ENCODE measurements around the gene NKD1. TPM values are rescaled to one million over a fixed set of nuclear protein-coding genes. Genes with fewer than 3 reads are reported as not detected.

The NKD1 gene
- total RNA-seq, 4 donors from 2014 or later = 37.1 to 87.8 (median 54.1) TPM

DNA sequence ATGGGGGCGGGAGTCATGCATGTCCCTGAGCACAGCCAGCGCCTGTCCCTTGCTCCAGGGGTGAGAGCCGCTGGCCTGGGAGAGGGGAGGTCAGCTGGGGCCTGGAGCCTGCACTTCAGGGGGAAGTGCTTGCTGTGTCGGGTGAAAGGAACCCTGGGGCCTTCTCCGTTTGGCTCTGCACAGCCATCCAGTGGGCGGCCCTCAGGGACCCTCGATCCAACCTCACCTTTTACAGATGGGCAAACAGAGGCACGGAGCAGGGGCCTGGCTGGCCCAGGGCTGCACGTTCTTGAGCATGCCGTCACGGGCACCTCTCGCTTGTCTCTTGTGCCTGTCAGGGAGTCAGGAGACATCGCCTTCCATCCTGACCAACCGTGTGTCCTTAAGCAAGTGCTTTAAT is 131.1 kb downstream of the NKD1 start:
- Histone ChIP-seq H3K4me1 (no peaks in the 10 kb centered on the region), H3K36me3 (no peaks in the 10 kb centered on the region), H3K27me3 (no peaks in the 10 kb centered on the region), H3K27ac (replicated peaks in 1 of 4) (no peak overlapping the region), H3K9me3 (no peaks in the 10 kb centered on the region), H3K4me3 (no peak overlapping the region)
- intact Hi-C loops (cut with DNase I) = no loop called here
- WGBS = 84% methylated on average over 6 of the region's 14 CpGs
- TF ChIP-seq POLR2AphosphoS5 (IDR thresholded peaks at IDR 0.05) = no peak
- no peak for TF ChIP-seq EP300 (IDR thresholded peaks at IDR 0.05)
- TF ChIP-seq CTCF (IDR thresholded peaks at IDR 0.05) = no peak
- no peak for DNase-seq (ENCODE audit: extremely low spot score)

DNA sequence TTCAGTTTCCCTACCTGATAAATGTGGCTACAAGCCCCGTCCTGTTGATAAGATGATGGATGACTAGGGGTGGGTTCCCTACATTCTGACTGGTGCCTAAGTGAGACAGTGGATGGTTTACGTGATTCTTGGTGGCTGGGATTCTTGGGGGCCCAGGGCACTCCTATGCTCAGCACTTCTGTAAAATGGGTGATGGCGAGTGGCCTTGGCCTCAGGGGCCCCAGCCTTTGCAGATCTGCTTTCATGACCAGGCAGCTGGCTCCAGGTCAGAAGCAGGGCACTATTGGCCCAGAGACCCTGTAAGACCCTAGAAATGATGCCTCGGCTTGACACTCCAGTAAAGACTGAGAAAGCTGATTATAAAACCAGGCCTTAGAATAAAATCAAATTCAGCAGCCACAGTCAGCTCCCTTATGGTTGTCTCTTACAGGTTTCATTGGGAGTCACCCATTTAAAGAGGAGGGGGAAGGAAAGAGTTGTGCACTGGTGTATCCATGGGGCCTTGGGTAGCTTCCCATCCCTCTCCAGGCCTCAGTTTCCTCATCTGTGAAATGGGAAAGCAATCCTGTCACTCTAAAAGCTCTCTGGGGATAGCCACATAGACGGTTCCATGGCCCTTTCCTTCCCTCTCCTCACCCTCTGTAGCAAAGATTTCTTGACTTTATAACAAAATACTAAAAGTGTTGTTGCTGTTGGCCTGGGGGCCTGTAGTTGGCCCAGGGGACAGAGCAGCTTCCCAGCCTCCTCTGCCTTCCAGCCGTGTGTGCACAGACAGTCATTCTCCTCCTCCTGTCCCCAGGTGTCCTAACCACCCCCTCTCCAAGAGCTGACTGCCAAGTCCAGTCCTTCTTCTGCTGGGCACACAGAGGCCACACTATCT is 131.7 kb downstream of the NKD1 start:
- H3K4me3 ChIP-seq = peak overlapping the region in 2 of 4 donors; percentile 34 to 49
- H3K4me1 ChIP-seq = no peaks in the 10 kb centered on the region
- 87% methylated on average over 6 of the region's 6 CpGs for WGBS
- intact Hi-C loops (cut with DNase I) = no loop called here
- DNase-seq (ENCODE audit: extremely low spot score) = no peak
- no peaks in the 10 kb centered on the region for H3K9me3 ChIP-seq
- TF ChIP-seq EP300 (IDR thresholded peaks at IDR 0.05) (no peak), POLR2AphosphoS5 (IDR thresholded peaks at IDR 0.05) (no peak), POLR2A (IDR thresholded peaks at IDR 0.05; ENCODE audit: low read depth) (no peak), CTCF (IDR thresholded peaks at IDR 0.05) (no peak)
- no peak overlapping the region for H3K27ac ChIP-seq (replicated peaks in 1 of 4)
- no peaks in the 10 kb centered on the region for H3K36me3 ChIP-seq
- H3K27me3 ChIP-seq = no peaks in the 10 kb centered on the region

GRCh38 chr16:50680556-50680893 is 132.3 kb downstream of the NKD1 start:
- 83% methylated on average over 2 of the region's 3 CpGs for WGBS
- no peaks in the 10 kb centered on the region for H3K27me3 ChIP-seq
- intact Hi-C loops (cut with DNase I) = no loop called here
- H3K9me3 ChIP-seq = no peaks in the 10 kb centered on the region
- TF ChIP-seq EP300 (IDR thresholded peaks at IDR 0.05) (no peak), POLR2AphosphoS5 (IDR thresholded peaks at IDR 0.05) (no peak), CTCF (IDR thresholded peaks at IDR 0.05) (no peak), POLR2A (IDR thresholded peaks at IDR 0.05; ENCODE audit: low read depth) (no peak)
- H3K36me3 ChIP-seq = no peaks in the 10 kb centered on the region
- no peak overlapping the region for H3K27ac ChIP-seq (replicated peaks in 1 of 4)
- DNase-seq (ENCODE audit: extremely low spot score) = no peak
- H3K4me1 ChIP-seq = no peaks in the 10 kb centered on the region
- H3K4me3 ChIP-seq = peak overlapping the region; percentile 34 to 49 (median 38)

- H3K27me3 ChIP-seq = no peaks in the 10 kb centered on the region
- peak within 1 kb of the TSS; percentile 34 to 49 (median 38) for H3K4me3 ChIP-seq
- H3K27ac ChIP-seq (replicated peaks in 1 of 4) = peak within 1 kb of the TSS in 1 of 4 donors; percentile 5
- intact Hi-C loops (cut with DNase I) = no loop called here
- DNase-seq (ENCODE audit: extremely low spot score) = no peak
- no peaks in the 10 kb centered on the region for H3K4me1 ChIP-seq
- H3K9me3 ChIP-seq = no peaks in the 10 kb centered on the region
- WGBS = 83% methylated on average over 9 of the region's 16 CpGs
- no peaks in the 10 kb centered on the region for H3K36me3 ChIP-seq
- no peak for TF ChIP-seq CTCF (IDR thresholded peaks at IDR 0.05)
- no peak for TF ChIP-seq POLR2A (IDR thresholded peaks at IDR 0.05; ENCODE audit: low read depth)
- no peak for TF ChIP-seq EP300 (IDR thresholded peaks at IDR 0.05)
- peak in 1 of 2 donors; percentile 19 for TF ChIP-seq POLR2AphosphoS5 (IDR thresholded peaks at IDR 0.05)
These were observed 133.1 kb downstream of the NKD1 start, which contains the start of gene SNX20 for GRCh38 chr16:50681021-50681885. Gene SNX20, minus strand, starts transcription at chr16:50681312. Its CDS starts 3,786 bp downstream, at chr16:50677526.
